HFF-Myc (cell line): ENCODE data around the gene ITPKB.
A peak's percentile ranks its signal among the peaks of the same experiment; 100 is the strongest.
"Not testable (repeated sequence)": the region's sequence is repeated elsewhere in the genome, so short reads cannot be mapped to it uniquely, and the experiment has no call there.

ENCODE experiments used
- DNase-seq: peaks from one replicate; pipeline ENCODE4 v3.0.0-alpha.2; 2011; ENCODE audit warnings: low read depth; ENCODE audit errors: extremely low read depth
- H3K4me3 ChIP-seq: replicated peaks from 2 replicates; pipeline ENCODE4 v1.5.1; 2011; ENCODE audit warnings: low read depth, mild to moderate bottlenecking, control low read depth, low read length
- TF ChIP-seq, protein P1 (sequence below): IDR thresholded peaks from 2 replicates; pipeline ENCODE4 v1.5.1; 2012; ENCODE audit warnings: mild to moderate bottlenecking, low read depth, low read length, control low read depth; ENCODE audit errors: missing control alignments

Gene ITPKB

DNA sequence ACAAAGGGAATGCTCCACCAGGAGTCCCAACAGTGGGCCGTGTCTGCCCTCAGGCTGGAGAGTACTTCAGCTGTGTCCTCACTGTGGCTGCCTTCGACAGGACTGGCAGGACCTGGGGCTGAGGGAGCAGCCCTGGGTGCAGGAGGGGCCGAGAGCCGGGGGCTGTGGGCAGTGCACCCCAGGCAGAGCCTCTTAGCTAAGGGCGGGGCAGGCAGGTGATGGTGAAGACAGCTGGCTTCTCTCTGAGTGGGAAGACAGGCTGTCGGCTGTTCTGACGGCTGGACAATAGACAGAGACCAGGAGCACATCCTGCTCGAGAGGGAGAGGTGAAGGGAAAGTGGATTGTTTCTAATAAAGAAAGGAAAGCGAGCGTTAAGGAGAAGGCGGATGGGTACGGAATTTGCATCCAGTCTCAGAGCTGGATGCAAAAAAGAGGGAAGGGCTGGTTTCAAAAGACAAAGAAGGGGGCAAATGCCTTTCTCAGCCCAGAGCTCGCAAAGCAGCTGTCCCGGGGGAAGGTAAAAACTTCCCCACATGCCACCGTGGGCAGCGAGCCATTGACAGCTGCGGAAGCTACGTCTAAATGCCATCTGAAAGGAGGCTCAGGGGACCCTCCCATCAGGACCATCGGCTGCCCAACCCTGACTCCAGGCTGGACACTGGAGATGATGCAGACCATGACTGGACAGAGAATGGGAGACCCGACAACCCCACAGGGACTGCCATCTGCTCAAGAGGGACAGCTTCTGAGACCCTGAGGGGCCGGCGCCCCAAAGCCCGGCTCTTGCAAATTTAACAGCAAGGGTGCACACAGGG, 98.6 kb downstream of the ITPKB start:
- TF ChIP-seq, protein P1, sequence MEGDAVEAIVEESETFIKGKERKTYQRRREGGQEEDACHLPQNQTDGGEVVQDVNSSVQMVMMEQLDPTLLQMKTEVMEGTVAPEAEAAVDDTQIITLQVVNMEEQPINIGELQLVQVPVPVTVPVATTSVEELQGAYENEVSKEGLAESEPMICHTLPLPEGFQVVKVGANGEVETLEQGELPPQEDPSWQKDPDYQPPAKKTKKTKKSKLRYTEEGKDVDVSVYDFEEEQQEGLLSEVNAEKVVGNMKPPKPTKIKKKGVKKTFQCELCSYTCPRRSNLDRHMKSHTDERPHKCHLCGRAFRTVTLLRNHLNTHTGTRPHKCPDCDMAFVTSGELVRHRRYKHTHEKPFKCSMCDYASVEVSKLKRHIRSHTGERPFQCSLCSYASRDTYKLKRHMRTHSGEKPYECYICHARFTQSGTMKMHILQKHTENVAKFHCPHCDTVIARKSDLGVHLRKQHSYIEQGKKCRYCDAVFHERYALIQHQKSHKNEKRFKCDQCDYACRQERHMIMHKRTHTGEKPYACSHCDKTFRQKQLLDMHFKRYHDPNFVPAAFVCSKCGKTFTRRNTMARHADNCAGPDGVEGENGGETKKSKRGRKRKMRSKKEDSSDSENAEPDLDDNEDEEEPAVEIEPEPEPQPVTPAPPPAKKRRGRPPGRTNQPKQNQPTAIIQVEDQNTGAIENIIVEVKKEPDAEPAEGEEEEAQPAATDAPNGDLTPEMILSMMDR, result no peak
- no peak overlapping the region for H3K4me3 ChIP-seq
- no peak for DNase-seq

- TF ChIP-seq, protein P1, result no peak
Measured at GRCh38 chr1:226639631-226640061, 99.4 kb downstream of the ITPKB start.

DNA sequence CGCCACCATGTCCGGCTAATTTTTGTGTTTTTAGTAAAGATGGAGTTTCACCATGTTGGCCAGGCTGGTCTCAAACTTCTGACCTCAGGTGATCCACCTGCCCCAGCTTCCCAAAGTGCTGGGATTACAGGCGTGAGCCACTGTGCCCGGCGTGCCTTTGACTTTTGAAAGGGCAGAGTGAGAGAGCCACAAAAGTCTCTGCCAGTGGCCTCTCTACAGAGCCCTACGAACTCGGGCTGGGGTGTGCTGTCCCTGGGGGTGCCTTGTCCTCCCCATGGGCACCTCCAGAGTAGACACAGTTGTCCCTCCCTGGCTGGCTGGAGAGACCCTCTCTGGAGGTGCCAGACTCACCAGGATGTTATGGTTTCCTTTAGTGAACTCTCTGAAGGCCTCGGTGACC, 99.9 kb downstream of the ITPKB start:
- not testable (repeated sequence) for DNase-seq, H3K4me3 ChIP-seq

More at GRCh38 chr1:226639631-226640061, 99.4 kb downstream of the ITPKB start:
- H3K4me3 ChIP-seq, result no peak overlapping the region
- DNase-seq, result no peak

DNA sequence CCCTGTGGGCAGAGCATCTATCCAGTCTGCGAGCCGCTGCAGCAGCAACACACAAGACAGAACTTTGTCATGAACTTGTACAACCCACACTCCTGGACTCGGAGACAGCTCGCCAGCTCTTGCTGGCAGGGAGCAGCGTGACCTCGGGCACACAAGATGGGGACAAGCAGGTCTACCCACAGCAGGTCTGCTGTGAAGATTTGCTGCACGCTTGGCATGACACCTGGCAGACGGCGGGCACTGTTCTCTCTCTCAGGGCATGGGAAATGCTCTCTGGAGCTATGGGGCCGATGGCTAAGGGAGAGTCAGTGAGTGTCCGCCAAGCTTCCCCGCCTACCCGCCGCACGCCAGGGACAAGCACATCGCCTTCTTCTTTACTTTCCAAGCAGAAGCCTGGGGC, 100.5 kb downstream of the ITPKB start:
- H3K4me3 ChIP-seq, result no peak overlapping the region
- TF ChIP-seq, protein P1, result no peak
- DNase-seq, result no peak

- H3K4me3 ChIP-seq, result no peak overlapping the region
- TF ChIP-seq, protein P1, result no peak
- DNase-seq, result no peak
Measured at GRCh38 chr1:226638001-226638601, 101.0 kb downstream of the ITPKB start.

GRCh38 chr1:226637147-226637935, 101.7 kb downstream of the ITPKB start:
- TF ChIP-seq, protein P1, result peak; percentile 60
- DNase-seq, result no peak
- H3K4me3 ChIP-seq, result no peak overlapping the region

DNA sequence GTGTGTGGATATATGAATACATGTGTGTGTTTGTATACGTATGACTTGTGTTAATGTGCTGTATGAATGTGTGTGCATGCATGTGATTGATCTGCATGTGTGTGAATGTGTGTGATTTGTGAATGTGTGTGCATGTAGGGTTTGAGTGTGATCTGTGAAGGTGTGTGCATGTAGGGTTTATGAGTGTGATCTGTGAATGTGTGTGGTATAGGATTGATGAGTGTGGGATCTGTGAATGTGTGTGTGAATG, 102.3 kb downstream of the ITPKB start:
- TF ChIP-seq, protein P1, result no peak
- DNase-seq, result no peak
- H3K4me3 ChIP-seq, result no peak overlapping the region
